Large intestine (tissue), 3 donors: ENCODE measurements around the gene HSH2D. TPM values are rescaled to one million over a fixed set of nuclear protein-coding genes. Genes with fewer than 3 reads are reported as not detected.

ENCODE experiments used
- DNase-seq, 2 donors: peaks; one replicate each; pipeline versions ENCODE4 v3.0.0 to v3.0.0-alpha.2; 2013
- H3K27ac ChIP-seq: one replicate; pipeline ENCODE4 v1.5.1; 2013; ENCODE audit warnings: low read length
- H3K27me3 ChIP-seq: 2 replicates; pipeline ENCODE4 v1.6.1; 2013; ENCODE audit warnings: low read length; ENCODE audit not compliant: control insufficient read depth, insufficient read depth
- H3K36me3 ChIP-seq: 2 replicates; pipeline ENCODE4 v1.6.1; 2013; ENCODE audit warnings: low read length; ENCODE audit not compliant: control insufficient read depth, insufficient read depth
- H3K4me1 ChIP-seq: one replicate; pipeline ENCODE4 v1.6.1; 2013; ENCODE audit warnings: low read length; ENCODE audit not compliant: control insufficient read depth, insufficient read depth
- H3K4me3 ChIP-seq: one replicate; pipeline ENCODE4 v1.5.1; 2013; ENCODE audit warnings: low read length
- H3K9me3 ChIP-seq: one replicate; pipeline ENCODE4 v1.6.1; 2013; ENCODE audit warnings: mild to moderate bottlenecking, low read depth, low read length, moderate library complexity; ENCODE audit not compliant: control insufficient read depth
- WGBS: methylation state at CpG from one replicate; pipeline ENCODE4 v1.1.5; 2013; ENCODE audit warnings: low lambda C conversion rate; ENCODE audit not compliant: insufficient coverage; 5-methylcytosine and 5-hydroxymethylcytosine counted together
- polyA plus RNA-seq: library from polyadenylated mRNA; unstranded; fragments of 120-200 nt; gene quantifications from one replicate; pipeline ENCODE4 v1.2.1, GENCODE V29; 2013

Gene HSH2D
- polyA plus RNA-seq, 1 donor = 15.4 TPM

- H3K27ac ChIP-seq = no peak overlapping the region
- H3K9me3 ChIP-seq = peaks cover 8% of the 10 kb centered on the region
- no peaks in the 10 kb centered on the region for H3K27me3 ChIP-seq
- DNase-seq = no peak
- H3K4me1 ChIP-seq = no peaks in the 10 kb centered on the region
- no peak overlapping the region for H3K4me3 ChIP-seq
- H3K36me3 ChIP-seq = peaks cover 38% of the 10 kb centered on the region
- 93% methylated on average over 3 of the region's 4 CpGs for WGBS
Measured at GRCh38 chr19:16135430-16136127, 7.9 kb upstream of the HSH2D start.

GRCh38 chr19:16136185-16136999 lies 7.1 kb upstream of the HSH2D start:
- no peak overlapping the region for H3K27ac ChIP-seq
- H3K27me3 ChIP-seq = no peaks in the 10 kb centered on the region
- H3K9me3 ChIP-seq = peaks cover 8% of the 10 kb centered on the region
- H3K4me3 ChIP-seq = no peak overlapping the region
- DNase-seq = no peak
- peaks cover 32% of the 10 kb centered on the region for H3K36me3 ChIP-seq
- WGBS = no CpG with 5 or more reads among the region's 16 CpGs
- H3K4me1 ChIP-seq = no peaks in the 10 kb centered on the region

GRCh38 chr19:16139752-16140151 lies 3.7 kb upstream of the HSH2D start:
- no peak for DNase-seq

GRCh38 chr19:16141043-16141442 lies 2.4 kb upstream of the HSH2D start:
- H3K9me3 ChIP-seq = no peaks in the 10 kb centered on the region
- DNase-seq = no peak
- no CpG with 5 or more reads among the region's 4 CpGs for WGBS
- H3K4me1 ChIP-seq = no peaks in the 10 kb centered on the region
- H3K27ac ChIP-seq = no peak overlapping the region
- no peak overlapping the region for H3K4me3 ChIP-seq
- no peaks in the 10 kb centered on the region for H3K36me3 ChIP-seq
- no peaks in the 10 kb centered on the region for H3K27me3 ChIP-seq

More at GRCh38 chr19:16139752-16140151, 3.7 kb upstream of the HSH2D start:
- Histone ChIP-seq H3K4me3 (no peak overlapping the region), H3K27me3 (no peaks in the 10 kb centered on the region), H3K4me1 (no peaks in the 10 kb centered on the region), H3K9me3 (no peaks in the 10 kb centered on the region), H3K36me3 (no peaks in the 10 kb centered on the region), H3K27ac (no peak overlapping the region)
- no CpG with 5 or more reads among the region's 13 CpGs for WGBS

- Histone ChIP-seq H3K4me3 (no peak overlapping the region), H3K27ac (no peak overlapping the region), H3K36me3 (no peaks in the 10 kb centered on the region), H3K4me1 (no peaks in the 10 kb centered on the region), H3K27me3 (no peaks in the 10 kb centered on the region), H3K9me3 (no peaks in the 10 kb centered on the region)
- no peak for DNase-seq
- 93% methylated on average over 4 of the region's 9 CpGs for WGBS
Measured at GRCh38 chr19:16142032-16142580, 1.4 kb upstream of the HSH2D start.

- DNase-seq = no peak
- Histone ChIP-seq H3K27ac (peak overlapping the region; percentile 69), H3K27me3 (no peaks in the 10 kb centered on the region), H3K4me1 (no peaks in the 10 kb centered on the region), H3K4me3 (peak overlapping the region; percentile 53), H3K9me3 (no peaks in the 10 kb centered on the region), H3K36me3 (peaks cover 7% of the 10 kb centered on the region)
- no CpG with 5 or more reads among the region's 1 CpG for WGBS
Measured at GRCh38 chr19:16144216-16144581, 714 bp downstream of the HSH2D start.

GRCh38 chr19:16146112-16146511 lies 2.6 kb downstream of the HSH2D start:
- DNase-seq = no peak
- Histone ChIP-seq H3K36me3 (peaks cover 7% of the 10 kb centered on the region), H3K4me3 (no peak overlapping the region), H3K9me3 (no peaks in the 10 kb centered on the region), H3K4me1 (no peaks in the 10 kb centered on the region), H3K27me3 (no peaks in the 10 kb centered on the region), H3K27ac (no peak overlapping the region)
- WGBS = no CpG with 5 or more reads among the region's 5 CpGs

GRCh38 chr19:16148443-16149229 lies 5.2 kb downstream of the HSH2D start:
- H3K9me3 ChIP-seq = no peaks in the 10 kb centered on the region
- peaks cover 23% of the 10 kb centered on the region for H3K36me3 ChIP-seq
- no CpG with 5 or more reads among the region's 8 CpGs for WGBS
- H3K4me1 ChIP-seq = no peaks in the 10 kb centered on the region
- H3K4me3 ChIP-seq = no peak overlapping the region
- no peaks in the 10 kb centered on the region for H3K27me3 ChIP-seq
- DNase-seq = no peak
- H3K27ac ChIP-seq = no peak overlapping the region

- Histone ChIP-seq H3K9me3 (no peaks in the 10 kb centered on the region), H3K27me3 (no peaks in the 10 kb centered on the region), H3K27ac (no peak overlapping the region), H3K4me1 (no peaks in the 10 kb centered on the region), H3K36me3 (peaks cover 40% of the 10 kb centered on the region), H3K4me3 (no peak overlapping the region)
- no CpG with 5 or more reads among the region's 11 CpGs for WGBS
- no peak for DNase-seq
Measured at GRCh38 chr19:16153582-16154336, 10.3 kb downstream of the HSH2D start.
